Mesenchymal stem cell (in vitro differentiated cells and primary cell): Measurements from ENCODE around the gene KLHL29.

Experiments
- DNase-seq: peaks from one replicate; pipeline ENCODE4 v3.0.0-alpha.2; 2013
- H2AFZ ChIP-seq: one replicate; pipeline ENCODE4 v1.6.1; 2013; ENCODE audit warnings: low read depth, mild to moderate bottlenecking, control low read depth, inconsistent platforms, low read length, moderate library complexity
- H2AK5ac ChIP-seq: 2 replicates; pipeline ENCODE4 v1.6.1; 2013; ENCODE audit warnings: low read length, moderate library complexity, mild to moderate bottlenecking, inconsistent platforms; ENCODE audit not compliant: severe bottlenecking
- H2BK120ac ChIP-seq: one replicate; pipeline ENCODE4 v1.6.1; 2013; ENCODE audit warnings: low read depth, mild to moderate bottlenecking, inconsistent platforms, low read length, moderate library complexity
- H2BK12ac ChIP-seq, 2 experiments: one replicate each; pipeline ENCODE4 v1.6.1; 2013; ENCODE audit warnings: inconsistent platforms in 2 of 2, low read length in 2 of 2, mild to moderate bottlenecking in 2 of 2, moderate library complexity in 2 of 2, control low read depth in 1 of 2
- H2BK15ac ChIP-seq: one replicate; pipeline ENCODE4 v1.6.1; 2013; ENCODE audit warnings: mild to moderate bottlenecking, low read depth, inconsistent platforms; ENCODE audit not compliant: poor library complexity, severe bottlenecking
- H2BK5ac ChIP-seq: 2 replicates; pipeline ENCODE4 v1.6.1; 2013; ENCODE audit warnings: low read depth, mild to moderate bottlenecking, low read length, control low read depth, inconsistent platforms; ENCODE audit not compliant: poor library complexity, severe bottlenecking
- H3K14ac ChIP-seq, 2 experiments: one replicate each; pipeline ENCODE4 v1.6.1; 2013; ENCODE audit warnings: inconsistent platforms in 2 of 2, low read length in 2 of 2, control low read depth in 1 of 2, mild to moderate bottlenecking in 1 of 2, moderate library complexity in 1 of 2
- H3K18ac ChIP-seq, 2 experiments: one replicate each; pipeline ENCODE4 v1.6.1; 2013; ENCODE audit warnings: inconsistent platforms in 2 of 2, low read length in 2 of 2, control low read depth in 1 of 2, low read depth in 1 of 2, mild to moderate bottlenecking in 1 of 2
- H3K23ac ChIP-seq, 2 experiments: one replicate each; pipeline ENCODE4 v1.6.1; 2013; ENCODE audit warnings: inconsistent platforms in 2 of 2, low read length in 2 of 2, mild to moderate bottlenecking in 2 of 2, moderate library complexity in 2 of 2, control low read depth in 1 of 2
- H3K27ac ChIP-seq: 2 replicates; pipeline ENCODE4 v1.5.1; 2013; ENCODE audit warnings: mild to moderate bottlenecking, moderate library complexity, low read length, control low read depth, inconsistent platforms; ENCODE audit not compliant: poor library complexity, severe bottlenecking
- H3K27me3 ChIP-seq, 2 experiments: 2 replicates each; pipeline versions ENCODE4 v1.6.1 to v1.7.0; 2013; ENCODE audit warnings: low read length in 2 of 2, mild to moderate bottlenecking in 2 of 2, moderate library complexity in 2 of 2, control low read depth in 1 of 2, inconsistent platforms in 1 of 2; ENCODE audit not compliant: control insufficient read depth in 1 of 2, insufficient read depth in 1 of 2
- H3K36me3 ChIP-seq, 2 experiments: 2 replicates each; pipeline versions ENCODE4 v1.6.1 to v1.7.0; 2013; ENCODE audit warnings: low read length in 2 of 2, control low read depth in 1 of 2, inconsistent platforms in 1 of 2, low read depth in 1 of 2, mild to moderate bottlenecking in 1 of 2; ENCODE audit not compliant: insufficient read depth in 2 of 2, control insufficient read depth in 1 of 2
- H3K4ac ChIP-seq, 2 experiments: one replicate each; pipeline ENCODE4 v1.6.1; 2013; ENCODE audit warnings: inconsistent platforms in 2 of 2, low read length in 2 of 2, mild to moderate bottlenecking in 2 of 2, moderate library complexity in 2 of 2, control low read depth in 1 of 2, low read depth in 1 of 2
- H3K4me1 ChIP-seq: 2 replicates; pipeline ENCODE4 v1.6.1; 2013; ENCODE audit warnings: low read depth, low read length, control low read depth; ENCODE audit not compliant: control insufficient read depth, insufficient read depth
- H3K4me2 ChIP-seq: 2 replicates; pipeline ENCODE4 v1.6.1; 2013; ENCODE audit warnings: low read length, mild to moderate bottlenecking, inconsistent platforms; ENCODE audit not compliant: poor library complexity, severe bottlenecking
- H3K4me3 ChIP-seq, 2 experiments: 2 replicates each; pipeline versions ENCODE4 v1.5.1 to v1.7.0; 2013; ENCODE audit warnings: low read length in 2 of 2, mild to moderate bottlenecking in 2 of 2, control low read depth in 1 of 2, low read depth in 1 of 2; ENCODE audit not compliant: insufficient read depth in 1 of 2
- H3K79me1 ChIP-seq: replicated peaks from 2 replicates; pipeline ENCODE4 v1.6.1; 2013; ENCODE audit warnings: mild to moderate bottlenecking, control low read depth, low read length, inconsistent platforms; ENCODE audit not compliant: poor library complexity, severe bottlenecking
- H3K9ac ChIP-seq: 2 replicates; pipeline ENCODE4 v1.7.0; 2013; ENCODE audit warnings: mild to moderate bottlenecking, low read length, moderate library complexity
- H3K9me3 ChIP-seq: 2 replicates; pipeline ENCODE4 v1.7.0; 2013; ENCODE audit warnings: mild to moderate bottlenecking, low read length; ENCODE audit not compliant: control insufficient read depth
- H4K8ac ChIP-seq: one replicate; pipeline ENCODE4 v1.6.1; 2013; ENCODE audit warnings: inconsistent platforms, mild to moderate bottlenecking, low read length, moderate library complexity
- H4K91ac ChIP-seq: one replicate; pipeline ENCODE4 v1.6.1; 2013; ENCODE audit warnings: mild to moderate bottlenecking, low read length, inconsistent platforms
- WGBS: methylation state at CpG from one replicate; pipeline ENCODE4 v1.1.7; 2013; ENCODE audit warnings: mixed read lengths; 5-methylcytosine and 5-hydroxymethylcytosine counted together

The KLHL29 gene

DNA sequence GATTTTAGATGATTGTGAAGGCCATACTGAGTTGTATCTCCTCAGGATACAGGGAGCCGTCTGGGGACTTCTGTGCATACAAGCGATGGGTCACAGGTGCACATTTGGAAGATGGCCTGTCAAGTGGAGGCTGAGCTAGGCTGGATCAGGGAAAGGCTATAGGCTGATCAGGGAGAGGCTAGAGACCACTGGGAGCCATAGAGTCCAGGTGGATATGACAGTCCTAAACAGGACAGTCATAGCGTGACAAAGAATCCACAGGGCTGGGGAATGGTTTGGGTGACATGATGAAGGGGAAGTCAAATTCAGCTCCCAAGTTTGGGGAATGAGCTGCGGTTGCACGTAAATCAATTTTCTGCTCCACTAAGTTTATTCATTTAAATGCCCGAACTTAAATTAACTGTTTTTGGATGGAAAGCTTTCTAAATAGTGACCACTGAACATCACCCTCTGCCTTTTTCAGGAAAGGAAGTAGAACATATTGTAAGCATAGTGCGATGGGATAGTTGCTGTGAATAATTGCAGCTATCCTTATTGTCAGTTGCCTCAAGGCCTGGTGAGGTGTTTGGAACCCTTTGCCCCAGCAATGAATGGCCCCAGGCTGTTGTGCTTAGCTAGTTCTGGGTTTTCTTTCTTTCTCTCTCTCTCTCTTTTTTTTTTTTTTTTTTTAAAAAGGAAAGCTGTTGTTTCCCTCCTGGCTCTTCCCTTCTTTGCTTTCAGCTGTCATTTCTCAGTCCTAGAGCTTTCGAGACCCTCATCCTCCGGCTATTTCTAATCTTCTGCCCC lies 50.5 kb downstream of the KLHL29 start:
- Histone ChIP-seq H3K14ac (peak overlapping the region in 1 of 2 experiments; percentile 35), H3K4me2 (no peak overlapping the region), H2AFZ (no peak overlapping the region), H3K36me3 (no peaks in the 10 kb centered on the region), H3K27me3 (no peaks in the 10 kb centered on the region), H3K27ac (no peak overlapping the region), H4K91ac (peak overlapping the region; percentile 85), H3K4me3 (no peak overlapping the region), H3K23ac (peak overlapping the region in 1 of 2 experiments; percentile 15), H3K9ac (no peak overlapping the region), H3K9me3 (no peaks in the 10 kb centered on the region), H2BK15ac (peak overlapping the region; percentile 6), H3K18ac (peak overlapping the region; percentile 79 to 82), H2BK5ac (no peak overlapping the region), H4K8ac (peak overlapping the region; percentile 71), H2BK120ac (peak overlapping the region; percentile 81), H3K4me1 (peaks cover 7% of the 10 kb centered on the region), H2AK5ac (no peak overlapping the region), H2BK12ac (peak overlapping the region; percentile 14 to 98), H3K4ac (peak overlapping the region; percentile 68 to 73), H3K79me1 (peaks cover 12% of the 10 kb centered on the region)
- 98% methylated on average over 5 of the region's 9 CpGs for WGBS
- DNase-seq, result peak; percentile 48

DNA sequence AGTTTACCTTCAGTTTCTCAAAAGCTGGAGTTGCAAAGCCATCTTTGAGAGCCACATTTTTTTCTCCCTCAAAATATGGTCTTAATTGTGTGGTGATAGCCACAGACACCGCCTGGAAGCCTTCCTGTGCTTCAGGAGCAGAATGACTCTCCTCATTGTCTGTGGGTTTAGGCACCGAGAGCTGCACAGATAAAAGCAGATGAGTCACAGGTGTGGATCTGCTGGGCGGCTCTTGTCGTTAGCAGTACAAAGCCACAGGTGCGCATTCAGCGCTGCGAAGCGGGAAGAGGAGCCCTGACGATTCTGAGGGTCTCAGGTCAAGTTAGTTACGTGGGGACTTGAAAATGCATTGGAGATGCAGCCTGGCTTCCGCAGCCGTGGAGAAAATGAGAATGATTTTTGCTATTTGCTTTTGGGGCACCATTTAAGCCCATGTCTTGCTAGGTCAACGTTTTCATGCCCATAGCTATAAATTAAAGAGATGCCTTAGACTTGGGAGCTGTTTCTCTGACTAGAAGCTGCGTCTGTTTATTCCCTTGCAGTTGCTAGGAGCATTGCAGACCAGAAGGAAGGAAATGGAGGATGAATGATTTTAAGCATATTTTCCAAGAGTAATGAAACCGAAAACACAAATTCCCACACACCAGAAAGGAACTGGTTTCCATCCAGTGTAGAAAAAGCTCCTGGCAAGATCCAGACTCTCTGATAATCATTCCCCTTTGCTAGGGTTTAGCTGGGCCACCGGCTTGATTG lies 51.5 kb downstream of the KLHL29 start:
- Histone ChIP-seq H3K79me1 (peaks cover 12% of the 10 kb centered on the region), H3K4me2 (no peak overlapping the region), H3K9ac (peak overlapping the region; percentile 11), H2BK5ac (no peak overlapping the region), H3K18ac (peak overlapping the region in 1 of 2 experiments; percentile 37), H4K8ac (peak overlapping the region; percentile 61), H3K23ac (no peak overlapping the region), H3K27me3 (no peaks in the 10 kb centered on the region), H2BK120ac (no peak overlapping the region), H4K91ac (no peak overlapping the region), H3K4ac (no peak overlapping the region), H3K27ac (no peak overlapping the region), H3K9me3 (peaks cover 2% of the 10 kb centered on the region), H3K4me1 (peaks cover 7% of the 10 kb centered on the region), H2AFZ (no peak overlapping the region), H2BK12ac (peak overlapping the region in 1 of 2 experiments; percentile 14), H2BK15ac (peak overlapping the region; percentile 6), H3K36me3 (no peaks in the 10 kb centered on the region), H3K4me3 (peak overlapping the region in 1 of 2 experiments; percentile 45), H3K14ac (no peak overlapping the region), H2AK5ac (no peak overlapping the region)
- DNase-seq, result peak; percentile 77
- 48% methylated on average over 15 of the region's 16 CpGs for WGBS

DNA sequence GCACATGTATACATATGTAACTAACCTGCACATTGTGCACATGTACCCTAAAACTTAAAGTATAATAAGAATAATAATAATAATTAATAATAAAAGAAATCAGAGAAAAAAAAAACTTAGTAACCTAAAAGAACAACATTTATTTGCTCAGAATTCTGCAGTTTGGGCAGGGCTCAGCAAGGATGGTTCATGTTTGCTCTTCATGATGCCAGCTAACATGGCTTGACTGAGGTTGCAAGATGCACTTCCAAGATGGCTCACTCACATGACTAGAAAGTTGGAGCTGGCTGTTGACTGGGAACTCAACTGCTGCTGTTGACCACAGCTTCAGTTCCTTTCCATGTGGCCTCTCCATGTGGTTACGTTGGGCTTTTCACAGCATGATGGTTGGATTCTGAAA lies 56.4 kb downstream of the KLHL29 start:
- H2BK5ac ChIP-seq, result no peak overlapping the region
- H3K14ac ChIP-seq, result no peak overlapping the region

DNA sequence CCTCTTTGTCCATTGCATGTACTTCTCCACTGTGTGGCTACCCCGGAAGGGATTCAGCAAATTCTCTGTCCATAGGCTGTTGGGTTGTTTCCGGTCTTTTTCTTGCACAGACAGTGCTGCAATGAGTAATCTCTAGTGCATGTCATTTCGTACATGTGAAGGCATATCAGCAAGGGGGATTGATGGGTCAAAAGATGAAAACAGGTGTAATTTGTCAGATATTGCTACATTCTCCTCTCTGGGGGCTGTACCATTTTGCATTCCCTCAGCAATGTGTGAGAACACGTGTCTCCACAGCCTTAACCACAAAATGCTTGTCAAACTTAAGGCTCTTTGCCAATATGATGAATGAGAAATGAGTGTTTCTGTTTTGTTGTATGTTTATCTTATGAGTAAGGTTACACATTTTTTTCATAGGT lies 60.5 kb downstream of the KLHL29 start:
- Histone ChIP-seq H3K4me1 (no peaks in the 10 kb centered on the region), H3K9me3 (peaks cover 10% of the 10 kb centered on the region), H3K23ac (no peak overlapping the region), H2BK15ac (no peak overlapping the region), H3K27ac (no peak overlapping the region), H3K14ac (no peak overlapping the region), H2BK12ac (peak overlapping the region in 1 of 2 experiments; percentile 7), H3K4me2 (no peak overlapping the region), H4K91ac (no peak overlapping the region), H3K27me3 (no peaks in the 10 kb centered on the region), H3K9ac (no peak overlapping the region), H2BK120ac (no peak overlapping the region), H3K36me3 (peaks cover 0 to 4% of the 10 kb centered on the region in 2 experiments), H2AFZ (no peak overlapping the region), H3K79me1 (peaks cover 5% of the 10 kb centered on the region), H2BK5ac (no peak overlapping the region), H2AK5ac (no peak overlapping the region), H3K4ac (no peak overlapping the region), H3K18ac (no peak overlapping the region), H3K4me3 (no peak overlapping the region), H4K8ac (no peak overlapping the region)
- WGBS, result 47% methylated on average over 3 of the region's 4 CpGs
- DNase-seq, result peak; percentile 61

More for the DNA sequence above, 56.4 kb downstream of the KLHL29 start:
- no peak overlapping the region for H2AK5ac ChIP-seq
- no peak overlapping the region for H3K9ac ChIP-seq
- H2AFZ ChIP-seq, result no peak overlapping the region
- no peaks in the 10 kb centered on the region for H3K27me3 ChIP-seq
- H3K9me3 ChIP-seq, result peaks cover 10% of the 10 kb centered on the region
- H2BK120ac ChIP-seq, result no peak overlapping the region
- no peak overlapping the region for H3K18ac ChIP-seq
- H4K91ac ChIP-seq, result no peak overlapping the region
- no peak overlapping the region for H3K23ac ChIP-seq
- no peak overlapping the region for H3K4me2 ChIP-seq
- H4K8ac ChIP-seq, result no peak overlapping the region
- H3K4ac ChIP-seq, result no peak overlapping the region
- H3K4me3 ChIP-seq, result no peak overlapping the region
- H3K79me1 ChIP-seq, result peaks cover 1% of the 10 kb centered on the region
- H3K27ac ChIP-seq, result no peak overlapping the region
- no CpG with 5 or more reads among the region's 1 CpG for WGBS
- H3K4me1 ChIP-seq, result no peaks in the 10 kb centered on the region
- H2BK15ac ChIP-seq, result no peak overlapping the region
- DNase-seq, result no peak
- no peak overlapping the region for H2BK12ac ChIP-seq
- H3K36me3 ChIP-seq, result no peaks in the 10 kb centered on the region
